Heart right ventricle (tissue), 16 donors: ENCODE data around the gene MRAP. TPM values are rescaled to one million over a fixed set of nuclear protein-coding genes. Genes with fewer than 3 reads are reported as not detected.

ENCODE experiments used
- ATAC-seq, 8 donors: fragments of 200-7000 bp; cut with Tn5 transposase; one replicate each; pipeline ENCODE4 v1.9.1; 2020; ENCODE audit warnings: mild to moderate bottlenecking in 8 of 8, moderate library complexity in 8 of 8, moderate number of reproducible peaks in 1 of 8
- DNase-seq, 2 donors: peaks; one replicate each; pipeline ENCODE4 v3.0.0-alpha.2; 2020
- H3K27ac ChIP-seq, 10 donors: fragments of 200-600 bp; sonication (generic) in 2 of 10; one replicate each; pipeline versions ENCODE4 v1.5.0 to v1.8.0; 2020 to 2022; ENCODE audit warnings: mild to moderate bottlenecking in 3 of 10
- H3K27me3 ChIP-seq, 7 donors: fragments of 200-600 bp; one replicate each; pipeline ENCODE4 v1.8.0; 2021 to 2022; ENCODE audit warnings: mild to moderate bottlenecking in 2 of 7
- H3K36me3 ChIP-seq, 9 donors: fragments of 200-600 bp; sonication (generic) in 1 of 9; one replicate each; pipeline versions ENCODE4 v1.5.0 to v1.8.0; 2020 to 2022; ENCODE audit warnings: mild to moderate bottlenecking in 2 of 9
- H3K4me1 ChIP-seq, 9 donors: fragments of 200-600 bp; sonication (generic) in 1 of 9; one replicate each; pipeline versions ENCODE4 v1.5.0 to v1.8.0; 2020 to 2022; ENCODE audit warnings: mild to moderate bottlenecking in 4 of 9
- H3K4me3 ChIP-seq, 10 donors: fragments of 200-600 bp; sonication (generic) in 2 of 10; one replicate each; pipeline versions ENCODE4 v1.5.0 to v1.8.0; 2020 to 2022; ENCODE audit warnings: mild to moderate bottlenecking in 7 of 10, moderate library complexity in 2 of 10
- H3K9me3 ChIP-seq, 11 donors: fragments of 200-600 bp in 10 of 11; sonication (generic) in 2 of 11; one replicate each; pipeline versions ENCODE4 v1.5.0 to v1.8.0; 2013 to 2022; ENCODE audit warnings: mild to moderate bottlenecking in 2 of 11, control low read depth in 1 of 11, moderate library complexity in 1 of 11
- CTCF ChIP-seq, 9 donors: fragments of 200-600 bp; sonication (generic) in 2 of 9; IDR thresholded peaks; one replicate each; pipeline versions ENCODE4 v1.5.0 to v1.8.0; 2021 to 2022; ENCODE audit warnings: antibody characterized with exemption in 9 of 9, mild to moderate bottlenecking in 5 of 9, moderate library complexity in 1 of 9
- WGBS, 2 donors: extraction: QIAGEN DNeasy Blood & Tissue Kit; methylation state at CpG; one replicate each; pipeline ENCODE4 v1.1.7; 2013; ENCODE audit warnings: inconsistent platforms in 1 of 2; 5-methylcytosine and 5-hydroxymethylcytosine counted together
- intact Hi-C, 10 donors: fragments of 100-400 bp; cut with DNase I; formaldehyde crosslinking; loops; one replicate each; pipeline versions ENCODE4 v1.11.1 to v1.14.2; 2022
- polyA plus RNA-seq, 2 donors: library from polyadenylated mRNA; stranded (reverse); fragments of 200-250 nt; gene quantifications; one replicate each; pipeline ENCODE4 v1.2.3, GENCODE V29; 2013
- total RNA-seq, 10 donors: library from RNA; stranded (reverse); fragmentation: NEBNext Ultra II Directional in 3 of 10; extraction: Animal tissue kit (Norgen Biotek cat#: 25700) in 3 of 10; gene quantifications; one replicate each; pipeline versions ENCODE4 v1.2.1 to v1.2.4, GENCODE V29; 2021 to 2023
- donor health status: Arrhythmogenic right ventricular cardiomyopathy.
- donor health status: ischemic (EF 13 %, LVEDD 7.1; RV severe dilation, severe dysfunction).
- donor health status: healthy with polysubstance abuse.
- donor health status: DM: no; HTN: yes; CAD: no.
- donor health status: DM: no; HTN: no; CAD: no.
- donor health status: ischemic (EF 25% LVEDD 6.9; RV normal size, moderate dysfunction).
- donor health status: ischemic (EF 25% LVEDD 5.7; RV mildly dilated, moderate dysfunction).
- donor health status: healthy.
- donor health status: DM: yes; HTN: yes; CAD: no.
- donor health status: Ischemic cardiomyopathy.
- donor health status: ischemic (EF 35%, LVEDD 5.7; RV mildly dilated, moderate dysfunction).
- donor health status: nonischemic (EF 11% LVEDD 7.7; RV severe dilation, severe dysfunction).
- donor health status: DM: yes; HTN: yes; CAD: no.
- donor health status: PGD.
- donor health status: ischemic (EF 29% LVEDD 5.4; RV normal size, mild dysfunction).
- donor health status: nonischemic (EF 23%, LVEDD 6.1; RV moderate dilation, normal function).

The MRAP gene
- total and polyA plus RNA-seq, 12 donors, result 0.63 to 10.5 (median 0.78) TPM; not detected in 5

DNA sequence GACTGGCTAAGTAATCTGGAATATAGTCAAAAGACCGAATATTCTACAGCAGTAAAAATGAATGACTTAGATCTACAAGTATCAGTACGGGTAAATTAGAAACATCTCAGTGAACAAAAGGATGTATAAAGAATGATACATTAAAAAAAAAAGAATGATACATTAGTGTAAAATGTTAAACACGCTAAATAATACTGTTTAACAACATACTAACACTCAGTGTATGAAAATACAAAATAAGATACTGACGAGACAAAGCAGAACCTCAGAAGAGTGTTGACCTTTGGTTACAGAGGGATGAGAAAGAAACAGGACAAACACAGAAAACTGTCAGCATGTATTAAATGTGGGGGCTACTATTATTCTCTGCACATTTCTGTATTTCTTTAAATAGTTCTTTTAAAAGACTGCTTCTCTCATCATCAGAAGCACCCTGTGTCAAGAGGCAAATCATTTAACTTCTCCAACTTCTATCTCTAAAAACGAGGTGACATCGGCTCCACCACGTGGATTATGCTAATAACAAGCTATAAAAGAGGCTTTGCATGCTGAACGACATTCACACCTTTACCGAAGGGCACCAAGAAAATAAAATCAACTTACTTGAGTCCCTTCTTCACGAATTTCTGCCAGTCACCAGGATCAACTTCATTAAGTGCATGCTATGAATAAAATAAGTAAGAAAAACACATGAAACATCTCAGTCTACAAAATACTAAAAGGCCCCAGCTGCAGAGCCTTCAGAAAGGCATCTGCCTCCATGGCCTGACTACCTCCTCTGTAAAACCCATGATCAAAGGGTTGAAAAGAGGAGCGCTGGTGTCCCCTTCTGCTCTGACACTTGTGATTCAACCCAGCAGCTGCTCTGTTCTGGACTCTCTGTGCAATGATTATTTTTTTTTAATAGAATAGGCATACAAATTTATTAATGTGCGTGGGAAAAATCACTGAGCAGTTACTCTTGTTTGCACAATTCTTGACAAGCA lies 42.5 kb downstream of the MRAP start:
- H3K4me3 ChIP-seq, result no peak overlapping the region
- no peaks in the 10 kb centered on the region for H3K27me3 ChIP-seq
- 80 to 83% methylated on average over 12 of the region's 12 CpGs for WGBS, 2 donors
- H3K4me1 ChIP-seq, result no peaks in the 10 kb centered on the region
- DNase-seq (no peak), ATAC-seq (no peak)
- peaks cover 0 to 100% (median 65%) of the 10 kb centered on the region in 9 donors for H3K36me3 ChIP-seq
- no peak overlapping the region for H3K27ac ChIP-seq
- H3K9me3 ChIP-seq, result peaks cover 0 to 15% (median 0%) of the 10 kb centered on the region in 11 donors
- no peak for TF ChIP-seq CTCF (IDR thresholded peaks at IDR 0.05)
- intact Hi-C loops, result no loop called here

DNA sequence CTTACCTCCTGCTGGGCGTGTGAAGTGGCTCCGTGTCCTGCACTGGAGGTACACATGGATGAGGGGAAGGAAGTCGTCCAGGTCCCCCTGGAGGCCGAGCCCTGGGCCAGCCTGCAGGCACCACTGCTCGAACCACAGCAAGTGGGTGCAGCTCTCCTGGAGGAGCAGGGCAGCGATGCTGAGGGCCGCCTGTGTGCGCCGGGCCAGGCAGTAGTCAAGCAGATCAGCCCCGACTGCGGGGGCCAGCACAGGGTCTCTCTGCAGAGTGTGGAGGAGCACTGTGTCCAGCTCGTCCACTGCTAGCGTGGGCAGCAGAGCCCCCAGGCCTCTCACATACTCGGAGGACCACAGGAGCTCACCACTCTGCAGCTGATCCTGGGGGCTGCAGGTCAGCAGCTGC lies 48.3 kb downstream of the MRAP start:
- DNase-seq, result no peak
- no peaks in the 10 kb centered on the region for H3K27me3 ChIP-seq
- peaks cover 6 to 100% (median 80%) of the 10 kb centered on the region in 9 donors for H3K36me3 ChIP-seq
- H3K4me1 ChIP-seq, result no peaks in the 10 kb centered on the region
- H3K9me3 ChIP-seq, result peaks cover 0 to 15% (median 0%) of the 10 kb centered on the region in 11 donors
- H3K4me3 ChIP-seq, result no peak overlapping the region
- TF ChIP-seq CTCF (IDR thresholded peaks at IDR 0.05), result no peak
- intact Hi-C loops, result no loop called here
- no peak overlapping the region for H3K27ac ChIP-seq
- ATAC-seq, result peak in 2 of 8 donors; percentile 10 to 13
- 92 to 96% methylated on average over 14 of the region's 14 CpGs for WGBS, 2 donors

GRCh38 chr21:32347351-32347750 lies 48.7 kb downstream of the MRAP start:
- TF ChIP-seq CTCF (IDR thresholded peaks at IDR 0.05), result no peak
- ATAC-seq (peak in 4 of 8 donors; percentile 9 to 46 (median 14)), DNase-seq (no peak)
- no peak overlapping the region for H3K4me3 ChIP-seq
- no peaks in the 10 kb centered on the region for H3K27me3 ChIP-seq
- WGBS, 2 donors, result 92 to 93% methylated on average over 12 of the region's 12 CpGs
- peaks cover 6 to 100% (median 81%) of the 10 kb centered on the region in 9 donors for H3K36me3 ChIP-seq
- H3K27ac ChIP-seq, result no peak overlapping the region
- H3K9me3 ChIP-seq, result peaks cover 0 to 15% (median 0%) of the 10 kb centered on the region in 11 donors
- intact Hi-C loops, result no loop called here
- H3K4me1 ChIP-seq, result peaks cover 0 to 2% (median 0%) of the 10 kb centered on the region in 9 donors

- no peak overlapping the region for H3K27ac ChIP-seq
- no peaks in the 10 kb centered on the region for H3K27me3 ChIP-seq
- H3K4me1 ChIP-seq, result peaks cover 0 to 5% (median 0%) of the 10 kb centered on the region in 9 donors
- peaks cover 0 to 15% (median 0%) of the 10 kb centered on the region in 11 donors for H3K9me3 ChIP-seq
- TF ChIP-seq CTCF (IDR thresholded peaks at IDR 0.05), result no peak
- 81% methylated on average over 11 of the region's 11 CpGs for WGBS, 2 donors
- DNase-seq (no peak), ATAC-seq (peak in 1 of 8 donors; percentile 23)
- intact Hi-C loops, result no loop called here
- H3K4me3 ChIP-seq, result no peak overlapping the region
- peaks cover 6 to 100% (median 82%) of the 10 kb centered on the region in 9 donors for H3K36me3 ChIP-seq
Measured at GRCh38 chr21:32347977-32348376, 49.3 kb downstream of the MRAP start.
